Ascending aorta (tissue), 2 donors: Measurements from ENCODE around the gene TMEM106C. TPM values are rescaled to one million over a fixed set of nuclear protein-coding genes. Genes with fewer than 3 reads are reported as not detected.

Experiments used
- DNase-seq, 2 donors: peaks; one replicate each; pipeline ENCODE4 v3.0.0-alpha.2; 2019; ENCODE audit warnings: low spot score in 2 of 2
- H3K27ac ChIP-seq, 2 donors: fragments of 200-600 bp; sonication (generic); one replicate each; pipeline ENCODE4 v1.5.1; 2016 to 2017; ENCODE audit warnings: mild to moderate bottlenecking in 1 of 2
- H3K27me3 ChIP-seq: fragments of 200-600 bp; sonication (generic); one replicate; pipeline ENCODE4 v1.5.1; 2017
- H3K36me3 ChIP-seq, 2 donors: fragments of 200-600 bp; sonication (generic); one replicate each; pipeline ENCODE4 v1.5.1; 2016
- H3K4me1 ChIP-seq, 2 donors: fragments of 200-600 bp; sonication (generic); one replicate each; pipeline ENCODE4 v1.5.1; 2016 to 2017; ENCODE audit warnings: mild to moderate bottlenecking in 1 of 2
- H3K4me3 ChIP-seq, 2 donors: fragments of 200-600 bp; sonication (generic); one replicate each; pipeline ENCODE4 v1.5.1; 2016 to 2017; ENCODE audit warnings: mild to moderate bottlenecking in 1 of 2
- H3K9me3 ChIP-seq, 2 donors: fragments of 200-600 bp; sonication (generic); one replicate each; pipeline ENCODE4 v1.5.1; 2016
- CTCF ChIP-seq, 3 experiments: fragments of 200-600 bp in 2 of 3; fragments of 450-650 bp in 1 of 3; sonication (generic) in 2 of 3; IDR thresholded peaks; one replicate each; pipeline ENCODE4 v1.5.1; 2016 to 2019; ENCODE audit warnings: antibody characterized with exemption in 3 of 3, mild to moderate bottlenecking in 1 of 3, moderate library complexity in 1 of 3
- intact Hi-C: fragments of 100-400 bp; cut with DNase I; formaldehyde crosslinking; loops from one replicate; pipeline ENCODE4 v1.15.1; 2023
- total RNA-seq: library from RNA; depleted of rRNA; stranded (reverse); fragments of >200 nt; gene quantifications from one replicate; pipeline ENCODE4 v1.1.0, GENCODE V29; 2016

Gene TMEM106C
- total RNA-seq, 1 donor from 2014 or later, result 120 TPM

DNA sequence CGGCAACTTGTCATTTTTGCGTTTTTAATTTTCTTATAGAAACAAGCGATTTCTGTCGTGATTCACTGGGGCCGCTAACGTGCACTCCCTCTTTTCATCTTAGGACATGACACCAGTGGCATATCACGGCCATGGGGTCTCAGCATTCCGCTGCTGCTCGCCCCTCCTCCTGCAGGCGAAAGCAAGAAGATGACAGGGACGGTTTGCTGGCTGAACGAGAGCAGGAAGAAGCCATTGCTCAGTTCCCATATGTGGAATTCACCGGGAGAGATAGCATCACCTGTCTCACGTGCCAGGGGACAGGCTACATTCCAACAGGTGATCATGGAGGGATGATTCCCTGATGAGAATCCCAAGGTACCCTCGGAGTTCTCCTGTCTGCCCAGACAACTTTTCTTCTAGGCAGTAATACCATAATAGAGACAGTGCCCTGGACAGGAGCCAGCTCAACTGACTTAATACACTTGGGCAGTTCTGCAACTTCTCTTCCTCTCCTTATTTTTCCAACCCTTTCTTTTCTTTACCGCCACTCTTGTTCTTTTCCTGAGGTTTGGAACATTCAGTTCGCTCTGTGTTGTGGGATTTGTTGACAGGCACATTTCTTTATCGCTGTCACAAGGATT lies 821 bp downstream of the TMEM106C start:
- peak in 1 of 2 donors; percentile 73 for DNase-seq
- no peak for TF ChIP-seq CTCF (IDR thresholded peaks at IDR 0.05)
- Histone ChIP-seq H3K9me3 (no peaks in the 10 kb centered on the region), H3K27me3 (no peaks in the 10 kb centered on the region), H3K36me3 (peaks cover 0 to 13% of the 10 kb centered on the region in 2 donors), H3K4me1 (peaks cover 3 to 16% of the 10 kb centered on the region in 2 donors), H3K4me3 (peak overlapping the region; percentile 81 to 96), H3K27ac (peak overlapping the region; percentile 42 to 60)
- intact Hi-C loops, result loop anchor here (10.0 kb wide), 2 partner anchors 221 to 259 kb away; partner anchors contain the start of genes CCDC184 and RPAP3

GRCh38 chr12:47965581-47965980 lies 2.2 kb downstream of the TMEM106C start:
- H3K9me3 ChIP-seq, result no peaks in the 10 kb centered on the region
- H3K36me3 ChIP-seq, result peaks cover 0 to 15% of the 10 kb centered on the region in 2 donors
- TF ChIP-seq CTCF (IDR thresholded peaks at IDR 0.05), result no peak
- intact Hi-C loops, result loop anchor here (10.0 kb wide), 2 partner anchors 219 to 261 kb away; partner anchors contain the start of genes CCDC184 and RPAP3
- peak overlapping the region in 1 of 2 donors; percentile 3 for H3K27ac ChIP-seq
- H3K4me1 ChIP-seq, result peaks cover 3 to 16% of the 10 kb centered on the region in 2 donors
- H3K27me3 ChIP-seq, result no peaks in the 10 kb centered on the region
- H3K4me3 ChIP-seq, result no peak overlapping the region
- no peak for DNase-seq

DNA sequence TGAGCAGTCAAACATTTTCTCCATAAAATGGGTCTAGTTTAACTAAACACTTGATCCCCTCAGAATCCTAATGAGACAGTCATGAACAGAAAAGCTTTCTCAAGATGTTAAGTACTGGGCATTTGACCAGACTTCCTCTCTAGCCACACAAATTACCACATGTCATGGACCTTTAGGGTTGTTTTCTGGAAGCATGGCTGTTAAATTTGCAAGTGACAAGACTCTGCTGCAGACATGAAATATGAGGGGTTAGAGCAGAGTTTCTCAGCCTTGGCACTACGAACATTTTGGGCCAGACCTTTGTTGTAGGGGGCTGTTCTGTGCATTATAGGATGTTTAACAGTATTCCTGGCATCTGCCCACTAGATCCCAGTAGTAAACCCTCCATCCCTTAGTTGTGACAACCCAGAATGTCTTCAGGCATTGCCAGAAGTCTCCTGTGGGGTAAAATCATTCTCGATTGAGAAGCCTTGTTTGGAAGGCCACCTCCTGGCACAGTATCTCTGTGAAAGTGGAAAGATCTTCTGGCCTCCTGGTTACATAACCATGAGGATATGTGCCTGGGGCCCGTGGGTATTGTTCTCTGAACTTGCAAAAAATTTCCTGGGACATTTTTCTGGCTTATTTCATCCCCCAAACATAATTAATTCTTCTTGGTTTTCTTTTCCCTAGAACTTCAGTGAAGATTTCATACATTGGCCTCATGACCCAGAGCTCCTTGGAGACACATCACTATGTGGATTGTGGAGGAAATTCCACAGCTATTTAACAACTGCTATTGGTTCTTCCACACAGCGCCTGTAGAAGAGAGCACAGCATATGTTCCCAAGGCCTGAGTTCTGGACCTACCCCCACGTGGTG lies 4.3 kb downstream of the TMEM106C start:
- DNase-seq, result no peak
- TF ChIP-seq CTCF (IDR thresholded peaks at IDR 0.05), result no peak

DNA sequence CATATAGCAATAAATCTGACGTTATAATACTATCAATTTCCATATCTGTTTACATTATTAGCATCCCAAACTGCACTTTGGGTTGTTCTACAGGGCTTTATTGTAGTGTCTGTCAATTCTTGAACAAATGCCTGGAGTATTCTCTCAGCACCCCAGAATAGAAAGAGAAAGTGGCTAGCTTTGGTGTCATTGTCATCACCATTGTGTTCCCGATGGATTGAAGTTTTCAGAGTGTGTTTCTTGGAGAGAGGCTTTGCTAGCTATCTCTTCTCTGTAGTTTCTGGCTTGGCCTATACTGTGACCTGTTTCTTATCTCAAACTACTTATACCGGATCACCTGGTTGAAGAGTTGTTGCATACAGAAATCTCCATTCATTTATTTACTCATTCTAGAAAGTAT lies 6.4 kb downstream of the TMEM106C start:
- DNase-seq, result no peak
- peaks cover 0 to 15% of the 10 kb centered on the region in 2 donors for H3K36me3 ChIP-seq
- TF ChIP-seq CTCF (IDR thresholded peaks at IDR 0.05), result no peak
- H3K9me3 ChIP-seq, result no peaks in the 10 kb centered on the region
- no peak overlapping the region for H3K27ac ChIP-seq
- no peaks in the 10 kb centered on the region for H3K27me3 ChIP-seq
- H3K4me3 ChIP-seq, result no peak overlapping the region
- intact Hi-C loops, result loop anchor here (10.0 kb wide), 2 partner anchors 215 to 265 kb away; partner anchors contain the start of genes CCDC184 and RPAP3
- peaks cover 0 to 9% of the 10 kb centered on the region in 2 donors for H3K4me1 ChIP-seq

More for the DNA sequence above, 4.3 kb downstream of the TMEM106C start:
- H3K27ac ChIP-seq, result peak overlapping the region; percentile 1 to 42
- peaks cover 3 to 16% of the 10 kb centered on the region in 2 donors for H3K4me1 ChIP-seq
- no peaks in the 10 kb centered on the region for H3K27me3 ChIP-seq
- H3K36me3 ChIP-seq, result peaks cover 0 to 15% of the 10 kb centered on the region in 2 donors
- H3K9me3 ChIP-seq, result no peaks in the 10 kb centered on the region
- no peak overlapping the region for H3K4me3 ChIP-seq
- intact Hi-C loops, result loop anchor here (10.0 kb wide), 2 partner anchors 217 to 263 kb away; partner anchors contain the start of genes CCDC184 and RPAP3

DNA sequence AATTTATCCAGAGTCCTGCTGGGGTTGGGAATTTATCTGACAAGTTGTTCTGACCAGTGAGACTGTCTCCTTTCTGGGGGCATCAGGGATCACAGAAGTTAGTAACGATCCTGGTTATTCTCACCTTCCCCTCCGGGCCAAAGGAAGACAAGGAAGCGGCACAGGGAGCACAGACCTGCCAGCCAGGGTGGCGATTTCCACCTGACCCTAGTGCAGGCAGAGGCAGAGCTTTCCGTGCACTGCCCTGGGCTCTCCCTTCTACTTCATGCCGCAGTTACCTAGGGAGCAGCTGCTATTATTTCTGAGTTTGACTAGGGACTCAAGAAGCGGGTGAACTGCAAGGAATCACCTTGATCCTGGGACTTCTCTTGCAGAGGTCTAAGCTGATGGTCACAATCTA lies 7.4 kb downstream of the TMEM106C start:
- intact Hi-C loops, result no loop called here
- no peaks in the 10 kb centered on the region for H3K9me3 ChIP-seq
- H3K4me1 ChIP-seq, result peaks cover 0 to 3% of the 10 kb centered on the region in 2 donors
- H3K4me3 ChIP-seq, result no peak overlapping the region
- TF ChIP-seq CTCF (IDR thresholded peaks at IDR 0.05), result no peak
- H3K36me3 ChIP-seq, result peaks cover 0 to 15% of the 10 kb centered on the region in 2 donors
- H3K27me3 ChIP-seq, result no peaks in the 10 kb centered on the region
- no peak for DNase-seq
- H3K27ac ChIP-seq, result no peak overlapping the region
